HT1080 (cell line): ENCODE results near the gene FOXN3. TPM values are rescaled to one million over a fixed set of nuclear protein-coding genes. Genes with fewer than 3 reads are reported as not detected.

Experiments
- DNase-seq: peaks from one replicate; pipeline ENCODE4 v3.0.0-alpha.2; 2015; ENCODE audit warnings: low read depth
- total RNA-seq: library from RNA; depleted of rRNA; stranded (reverse); fragments of >200 nt; shearing (Covaris generic); gene quantifications from 2 replicates; pipeline ENCODE4 v1.2.3, GENCODE V29; 2014

FOXN3 gene
- total RNA-seq, 1 experiment from 2014 or later: 15.6 TPM

- DNase-seq: no peak
These were observed 5.1 kb downstream of the FOXN3 start for GRCh38 chr14:89411976-89412375.

DNA sequence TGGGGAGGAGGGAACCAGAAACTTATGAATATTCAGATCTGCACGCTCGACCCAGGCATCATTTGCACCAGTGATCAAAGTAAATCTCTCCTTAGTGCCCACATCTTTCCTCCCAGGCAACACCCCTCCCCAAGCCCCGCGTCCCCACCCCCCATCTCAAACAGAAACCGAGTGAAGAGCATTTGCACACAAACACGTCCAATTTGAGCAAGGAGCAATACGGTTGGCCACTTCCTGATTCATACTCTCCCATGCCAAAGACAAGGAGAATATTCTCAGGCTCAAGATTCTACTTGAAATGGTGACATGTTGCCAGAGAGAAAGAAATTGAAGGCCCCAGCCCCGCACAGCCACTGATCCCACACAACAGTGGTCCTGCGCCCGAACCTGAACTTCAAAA is 7.1 kb downstream of the FOXN3 start:
- DNase-seq: no peak

DNA sequence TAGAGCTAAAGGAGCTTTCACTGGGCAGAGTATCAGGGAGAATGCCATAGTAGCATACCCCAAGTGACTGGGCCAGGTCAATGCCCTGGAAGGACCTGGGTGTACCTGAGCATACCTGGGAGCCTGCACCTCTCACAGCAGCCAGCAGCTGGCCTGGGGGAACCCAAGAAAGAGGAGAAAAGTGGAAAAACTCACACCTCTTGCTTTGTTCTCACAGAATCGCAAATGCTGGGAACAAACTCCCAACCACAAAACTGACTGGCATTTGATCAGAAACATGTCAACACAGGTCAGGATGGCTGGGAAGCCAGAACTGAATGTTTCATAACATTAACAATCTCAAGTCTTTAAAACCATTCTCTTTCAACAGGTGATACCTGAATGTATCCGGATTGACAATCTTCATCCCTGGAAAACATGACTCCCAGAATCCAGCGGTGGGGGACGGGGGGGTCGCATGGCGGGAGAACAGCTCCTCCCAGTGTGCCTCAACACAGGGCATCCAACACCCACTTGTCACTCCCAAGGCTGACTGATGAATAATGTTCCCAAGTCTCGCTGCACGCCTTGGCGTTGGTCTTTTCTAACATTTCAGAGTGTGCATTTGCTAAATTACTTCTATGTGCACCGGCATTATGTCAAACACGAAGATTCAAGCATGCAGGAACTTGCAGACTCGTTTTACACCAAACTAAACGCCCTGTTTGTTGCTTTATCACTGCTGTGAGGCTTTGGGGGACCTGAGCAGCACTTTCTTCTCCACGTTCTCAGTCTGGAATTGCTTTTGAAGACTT is 7.9 kb downstream of the FOXN3 start:
- DNase-seq: no peak

- no peak for DNase-seq
These were observed 9.2 kb downstream of the FOXN3 start for GRCh38 chr14:89407856-89408255.

- no peak for DNase-seq
These were observed 10.1 kb downstream of the FOXN3 start for GRCh38 chr14:89406941-89407340.

DNA sequence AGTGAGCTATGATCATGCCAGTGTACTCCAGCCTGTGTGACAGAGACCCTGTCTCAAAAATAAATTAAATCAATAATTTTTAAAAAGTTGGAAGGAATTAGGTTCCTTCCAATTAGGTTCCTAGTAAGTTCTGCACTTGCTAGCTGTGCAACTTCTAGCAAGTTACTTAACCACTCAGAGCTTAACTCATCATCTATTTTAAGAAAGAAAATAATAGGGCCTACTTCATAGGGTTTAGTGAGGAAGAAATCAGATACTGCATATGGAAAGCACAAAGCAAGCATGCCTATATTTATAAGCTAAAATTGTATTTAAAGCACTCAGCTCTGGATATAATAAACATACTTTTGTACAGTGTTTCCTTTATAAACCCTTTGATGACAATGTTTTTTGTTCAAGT is 10.7 kb downstream of the FOXN3 start:
- no peak for DNase-seq

- no peak for DNase-seq
These were observed 11.3 kb downstream of the FOXN3 start for GRCh38 chr14:89405712-89406111.

- no peak for DNase-seq
These were observed 14.7 kb downstream of the FOXN3 start for GRCh38 chr14:89402363-89402762.

- no peak for DNase-seq
These were observed 15.3 kb downstream of the FOXN3 start for GRCh38 chr14:89401761-89402160.

GRCh38 chr14:89401241-89401640 is 15.8 kb downstream of the FOXN3 start:
- DNase-seq: no peak

- no peak for DNase-seq
These were observed 16.5 kb downstream of the FOXN3 start for GRCh38 chr14:89400529-89400928.

GRCh38 chr14:89399594-89400068 is 17.4 kb downstream of the FOXN3 start:
- DNase-seq: peak; percentile 41

DNA sequence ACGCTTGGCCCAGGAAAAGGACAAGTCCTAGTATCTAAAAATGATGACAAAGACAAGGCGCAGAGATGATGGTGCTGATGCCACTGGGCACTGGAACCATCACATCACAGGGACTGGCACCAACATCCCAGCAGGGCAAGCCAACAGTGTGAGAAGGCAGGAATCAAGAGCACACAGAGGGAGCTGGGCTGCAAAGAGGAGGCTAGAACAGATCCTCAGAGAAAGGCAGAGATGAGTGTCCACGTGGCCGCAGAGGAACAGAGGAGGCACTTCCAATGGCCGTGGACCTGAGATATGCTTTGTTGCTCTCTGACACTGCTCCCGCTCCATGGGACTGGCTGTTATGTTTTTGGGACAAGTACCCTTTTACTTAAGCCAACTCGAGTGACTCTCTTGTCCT is 17.9 kb downstream of the FOXN3 start:
- no peak for DNase-seq

DNA sequence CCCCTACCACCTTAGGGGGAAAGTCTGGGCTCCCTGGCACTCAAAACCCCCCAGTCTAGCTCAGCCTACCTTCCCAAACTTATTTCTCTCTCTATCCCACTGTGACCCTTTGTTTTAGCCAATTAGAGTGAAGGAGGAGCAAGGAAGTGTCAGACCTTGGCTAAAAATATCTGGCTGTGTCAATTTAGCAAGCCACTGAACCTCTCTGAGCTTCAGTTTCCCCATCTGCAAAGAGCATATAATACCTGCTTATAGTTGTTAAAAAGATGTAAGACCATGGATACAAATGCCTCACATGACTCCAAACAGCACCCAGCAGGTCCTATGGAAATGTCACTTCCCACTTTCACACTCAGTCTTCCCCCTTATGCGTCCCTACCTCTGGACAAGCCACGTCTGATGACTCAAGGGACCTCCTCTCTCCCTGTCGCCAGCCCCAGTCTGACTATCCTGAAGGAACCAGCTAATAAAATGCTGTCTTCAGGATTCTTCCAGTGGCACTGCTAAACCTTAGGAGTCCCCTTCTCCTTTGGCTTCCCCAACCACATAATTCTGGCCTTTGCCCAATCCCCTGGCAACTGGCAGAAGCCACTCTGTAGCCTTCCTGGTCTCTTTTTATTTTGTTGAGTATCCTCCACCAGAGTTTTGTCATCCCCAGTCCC is 19.3 kb downstream of the FOXN3 start:
- DNase-seq: no peak

DNA sequence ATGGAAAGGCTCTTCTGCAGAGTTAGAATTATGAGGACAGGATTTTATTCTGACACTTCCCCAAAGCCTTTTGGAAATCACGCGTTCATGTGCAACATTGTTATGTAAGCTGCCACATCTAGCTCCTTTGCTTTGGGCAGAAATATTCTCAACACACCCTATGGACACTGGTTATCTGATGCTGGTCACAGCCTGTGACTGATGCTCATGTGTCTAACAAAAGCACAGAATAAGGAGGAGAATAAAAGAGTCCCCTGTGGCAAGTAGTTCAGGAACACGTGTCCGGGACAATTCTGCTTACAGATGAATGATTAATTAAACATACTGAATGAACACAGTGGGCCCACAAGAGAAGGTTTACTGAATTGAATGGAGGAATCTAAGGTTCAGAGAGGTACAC is 22.1 kb downstream of the FOXN3 start:
- no peak for DNase-seq

DNA sequence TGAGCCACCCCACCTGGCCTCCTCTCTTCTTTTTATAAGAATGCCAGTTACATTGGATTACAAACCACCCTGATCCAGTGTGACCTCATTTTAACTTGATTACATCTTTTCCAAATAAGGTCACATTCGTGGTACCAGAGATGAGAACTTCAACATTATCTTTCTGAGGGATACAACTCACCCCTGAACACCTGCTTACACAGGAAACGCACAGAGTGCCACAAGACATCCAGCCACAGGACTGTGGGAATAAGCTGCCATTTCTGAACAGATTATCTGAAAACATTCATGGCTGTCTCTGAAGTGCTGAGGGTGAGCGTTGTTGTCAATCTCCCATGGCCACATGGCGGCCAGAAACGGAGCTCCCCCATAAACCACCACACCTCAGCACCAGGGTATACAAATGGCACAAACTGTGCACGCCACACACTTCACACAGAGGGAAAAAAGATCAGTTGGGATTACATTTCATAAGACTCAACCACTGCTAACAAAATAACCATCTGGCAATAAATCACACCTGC is 23.7 kb downstream of the FOXN3 start:
- DNase-seq: no peak

GRCh38 chr14:89392181-89392580 is 24.9 kb downstream of the FOXN3 start:
- no peak for DNase-seq

DNA sequence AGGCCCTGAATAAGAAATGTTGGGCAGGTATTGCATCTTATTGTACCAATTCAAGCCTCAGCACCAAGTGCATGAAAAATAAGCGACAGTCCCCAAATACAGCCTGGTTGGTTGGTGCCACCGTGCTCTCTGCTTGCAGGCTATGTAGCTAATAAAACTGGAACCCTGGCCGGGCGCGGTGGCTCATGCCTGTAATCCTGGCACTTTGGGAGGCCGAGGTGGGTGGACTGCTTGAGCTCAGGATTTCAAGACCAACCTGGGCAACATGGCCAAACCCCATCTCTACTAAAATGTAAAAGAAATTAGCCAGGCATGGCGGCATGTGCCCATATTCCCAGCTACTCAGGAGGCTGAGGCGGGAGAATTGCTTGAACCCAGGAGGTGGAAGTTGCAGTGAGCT is 25.5 kb downstream of the FOXN3 start:
- DNase-seq: no peak

GRCh38 chr14:89391123-89391522 is 25.9 kb downstream of the FOXN3 start:
- DNase-seq: no peak

DNA sequence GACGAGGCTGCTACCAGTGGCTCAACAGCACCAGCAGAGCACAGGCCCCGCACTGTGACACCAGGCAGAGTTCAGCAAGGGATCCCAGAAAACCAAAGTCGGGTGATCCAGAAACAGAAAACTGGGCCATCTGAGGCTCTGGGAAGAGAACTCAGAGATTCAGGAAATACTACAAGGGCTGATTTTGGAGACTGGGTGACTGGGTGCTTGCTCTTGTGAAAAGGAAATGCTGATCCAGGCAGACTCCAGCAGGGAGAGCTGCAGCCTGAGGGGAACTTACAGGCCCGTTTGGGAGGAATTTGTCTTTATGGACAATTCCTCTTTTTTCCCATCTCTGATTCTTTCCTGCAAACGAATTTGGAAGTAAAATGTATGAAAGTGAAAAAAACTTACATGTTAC is 28.2 kb downstream of the FOXN3 start:
- no peak for DNase-seq

DNA sequence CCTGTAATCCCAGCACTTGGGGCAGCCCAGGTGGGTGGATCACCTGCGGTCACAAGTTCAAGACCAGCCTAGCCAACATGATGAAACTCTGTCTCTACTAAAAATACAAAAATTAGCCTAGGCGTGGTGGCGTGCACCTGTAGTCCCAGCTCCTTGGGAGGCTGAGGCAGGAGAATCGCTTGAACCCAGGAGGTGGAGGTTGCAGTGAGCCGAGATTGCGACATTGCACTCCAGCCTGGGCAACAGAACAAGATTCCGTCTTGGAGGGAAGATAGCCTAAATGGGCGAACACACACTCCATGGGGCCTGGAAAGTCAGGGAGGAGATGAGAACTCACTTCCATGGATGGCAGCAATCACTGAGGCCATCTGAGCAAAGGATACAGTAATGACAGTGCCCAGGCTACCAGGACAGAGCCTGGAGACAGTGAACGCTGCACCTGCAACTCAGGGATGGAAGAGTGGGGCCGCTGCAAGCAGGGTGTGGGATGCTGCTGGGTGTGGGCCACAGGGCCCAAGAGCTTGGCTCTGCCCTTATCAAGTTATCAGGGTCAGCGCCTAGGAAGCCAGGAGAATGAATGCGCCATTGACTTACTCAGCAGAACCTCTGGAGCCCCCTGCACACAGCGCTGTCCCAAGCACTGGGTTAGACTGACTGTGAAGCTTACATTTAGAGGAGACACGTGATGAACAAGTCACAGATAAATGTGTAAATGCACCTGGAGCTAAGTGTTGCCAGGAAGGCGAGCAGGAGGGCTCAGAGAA is 28.9 kb downstream of the FOXN3 start:
- no peak for DNase-seq
